Fibroblast of villous mesenchyme (primary cell): ENCODE data around the gene DPEP3. TPM values are rescaled to one million over a fixed set of nuclear protein-coding genes. Genes with fewer than 3 reads are reported as not detected.

Experiments used
- DNase-seq: peaks from one replicate; pipeline ENCODE4 v3.0.0-alpha.2; 2010; ENCODE audit warnings: low read depth
- H3K4me3 ChIP-seq: 2 replicates; pipeline ENCODE4 v1.5.1; 2011; ENCODE audit warnings: low read depth, mild to moderate bottlenecking, low read length
- CTCF ChIP-seq: IDR thresholded peaks from 2 replicates; pipeline ENCODE4 v1.5.1; 2012; ENCODE audit warnings: low read depth, mild to moderate bottlenecking, low read length; ENCODE audit not compliant: insufficient read depth
- total RNA-seq: library from RNA; depleted of rRNA; stranded (reverse); fragments of >200 nt; gene quantifications from 2 replicates; pipeline ENCODE4 v1.2.3, GENCODE V29; 2012

DPEP3 gene
- total RNA-seq, 1 donor, result not detected

- H3K4me3 ChIP-seq, result no peak overlapping the region
- no peak for DNase-seq
- TF ChIP-seq CTCF, result no peak
Observed at GRCh38 chr16:67992661-67993206, 12.4 kb upstream of the DPEP3 start.

GRCh38 chr16:67990018-67990386 lies 9.7 kb upstream of the DPEP3 start:
- TF ChIP-seq CTCF, result no peak
- no peak for DNase-seq
- no peak overlapping the region for H3K4me3 ChIP-seq

DNA sequence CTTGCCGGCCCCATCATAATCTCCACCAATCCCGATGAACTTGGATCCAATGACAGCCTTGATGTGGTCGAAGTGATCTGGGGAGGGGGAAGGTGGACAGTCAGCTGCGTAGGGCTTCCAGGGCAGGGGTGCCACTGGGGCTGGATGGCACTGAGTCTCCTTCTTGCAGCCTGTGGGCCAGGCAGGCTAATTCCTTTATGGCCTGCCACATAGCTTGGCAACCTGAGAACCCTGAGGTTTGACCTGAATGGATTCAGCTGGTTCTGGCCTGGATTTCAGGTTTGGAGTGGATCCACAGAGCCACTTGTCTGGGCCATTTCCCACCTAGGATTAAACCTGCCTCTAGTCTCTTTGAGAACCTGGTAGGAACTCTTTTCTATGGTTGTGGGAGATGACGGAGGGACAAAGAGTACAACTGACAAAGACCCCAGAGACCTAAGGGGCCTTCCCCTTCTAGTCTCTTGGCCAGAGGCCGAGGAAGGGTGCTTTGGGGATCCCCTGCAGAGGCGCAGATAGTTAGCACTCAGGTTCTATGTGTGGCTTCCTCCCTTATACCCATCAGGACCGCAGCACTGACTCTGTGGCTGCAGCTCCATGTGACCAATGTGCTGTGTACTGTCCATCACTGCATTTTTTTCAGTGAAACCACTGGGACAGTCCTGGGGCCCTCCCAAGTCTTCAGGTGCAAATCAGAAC lies 9.2 kb upstream of the DPEP3 start:
- DNase-seq, result no peak
- H3K4me3 ChIP-seq, result no peak overlapping the region
- no peak for TF ChIP-seq CTCF

DNA sequence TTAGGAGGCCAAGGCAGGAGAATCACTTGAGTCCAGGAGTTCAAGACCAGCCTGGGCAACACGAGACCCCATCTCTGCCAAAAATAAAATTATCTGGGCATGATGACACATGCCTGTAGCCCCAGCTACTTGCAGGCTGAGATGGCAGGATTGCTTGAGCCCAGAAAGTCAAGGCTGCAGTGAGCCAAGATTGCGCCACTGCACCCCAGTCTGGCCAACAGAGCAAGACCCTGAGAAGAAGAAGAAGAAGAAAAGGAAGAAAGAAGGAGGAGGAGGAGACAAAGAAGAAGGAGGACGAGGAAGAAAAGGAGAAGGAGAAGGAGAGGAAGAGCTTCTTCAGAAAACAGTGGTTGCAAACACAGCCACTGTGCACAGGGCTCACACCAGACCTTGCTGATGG lies 8.4 kb upstream of the DPEP3 start:
- DNase-seq, result no peak
- no peak overlapping the region for H3K4me3 ChIP-seq
- no peak for TF ChIP-seq CTCF

GRCh38 chr16:67987460-67988160 lies 7.3 kb upstream of the DPEP3 start:
- no peak for TF ChIP-seq CTCF
- DNase-seq, result peak; percentile 19
- H3K4me3 ChIP-seq, result no peak overlapping the region

DNA sequence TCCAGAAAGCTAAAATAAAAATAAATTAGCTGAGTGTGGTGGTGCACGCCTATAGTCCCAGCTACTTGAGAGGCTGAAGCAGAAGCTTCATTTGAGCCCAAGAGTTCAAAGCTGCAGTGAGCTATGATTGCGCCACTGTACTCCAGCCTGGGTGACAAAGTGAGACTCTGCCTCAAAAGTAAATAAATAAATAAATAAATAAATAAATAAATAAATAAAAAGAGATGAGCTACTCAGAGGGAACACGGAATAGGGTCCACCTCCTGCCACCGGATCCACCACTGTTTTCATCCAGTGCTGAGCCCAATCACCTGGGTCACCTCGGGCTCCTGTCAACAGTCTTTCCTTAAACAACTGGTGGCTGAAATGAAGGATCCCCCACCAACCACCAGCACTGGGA lies 6.7 kb upstream of the DPEP3 start:
- DNase-seq, result no peak
- H3K4me3 ChIP-seq, result no peak overlapping the region
- no peak for TF ChIP-seq CTCF
